KMS-11 (cell line): ENCODE results near the gene GRK1.

Experiments used
- H2AFZ ChIP-seq: fragments of 200-600 bp; sonication (generic); 2 replicates; pipeline ENCODE4 v1.6.1; 2016; ENCODE audit warnings: antibody characterized with exemption, mixed run types, low read depth
- H3K27ac ChIP-seq: fragments of 200-600 bp; sonication (generic); 2 replicates; pipeline ENCODE4 v1.6.1; 2016; ENCODE audit warnings: mild to moderate bottlenecking, mixed run types
- H3K27me3 ChIP-seq: fragments of 200-600 bp; sonication (generic); 2 replicates; pipeline ENCODE4 v1.6.1; 2017; ENCODE audit warnings: mild to moderate bottlenecking, low read depth, mixed run types, moderate library complexity; ENCODE audit not compliant: insufficient read depth
- H3K36me3 ChIP-seq: fragments of 200-600 bp; sonication (generic); 2 replicates; pipeline ENCODE4 v1.6.1; 2017; ENCODE audit warnings: mild to moderate bottlenecking, mixed run types; ENCODE audit not compliant: insufficient read depth
- H3K4me1 ChIP-seq: fragments of 200-600 bp; sonication (generic); 2 replicates; pipeline ENCODE4 v1.6.1; 2016; ENCODE audit warnings: mild to moderate bottlenecking, low read depth, mixed run types; ENCODE audit not compliant: poor library complexity, severe bottlenecking
- H3K4me2 ChIP-seq: fragments of 200-600 bp; sonication (generic); 2 replicates; pipeline ENCODE4 v1.7.0; 2016; ENCODE audit warnings: mild to moderate bottlenecking, mixed run types
- H3K4me3 ChIP-seq: fragments of 200-600 bp; sonication (generic); IDR thresholded peaks from 2 replicates; pipeline ENCODE4 v1.6.1; 2017; ENCODE audit warnings: low read depth, low read length, mixed read lengths; ENCODE audit not compliant: insufficient read depth
- H3K79me2 ChIP-seq: fragments of 200-600 bp; sonication (generic); 2 replicates; pipeline ENCODE4 v1.6.1; 2016; ENCODE audit warnings: low read depth, mixed run types; ENCODE audit not compliant: insufficient read depth
- H3K9ac ChIP-seq: fragments of 200-600 bp; sonication (generic); 2 replicates; pipeline ENCODE4 v1.6.1; 2016; ENCODE audit warnings: mild to moderate bottlenecking, mixed run types
- H4K20me1 ChIP-seq: fragments of 200-600 bp; sonication (generic); 2 replicates; pipeline ENCODE4 v1.6.1; 2016; ENCODE audit warnings: mild to moderate bottlenecking, mixed run types; ENCODE audit not compliant: insufficient read depth
- CTCF ChIP-seq: fragments of 200-600 bp; sonication (generic); conservative IDR thresholded peaks from 2 replicates; pipeline ENCODE4 v1.6.1; 2017; ENCODE audit warnings: low read depth, mild to moderate bottlenecking, antibody characterized with exemption, low read length, moderate library complexity, mixed read lengths

Gene GRK1

GRCh38 chr13:113659337-113659736, 7.7 kb upstream of the GRK1 start:
- Histone ChIP-seq H3K4me2 (no peak overlapping the region), H3K27ac (no peak overlapping the region), H3K4me3 (no peak overlapping the region), H4K20me1 (no peaks in the 10 kb centered on the region), H3K36me3 (no peaks in the 10 kb centered on the region), H3K79me2 (no peaks in the 10 kb centered on the region), H3K9ac (no peak overlapping the region), H3K27me3 (no peaks in the 10 kb centered on the region), H3K4me1 (no peaks in the 10 kb centered on the region), H2AFZ (no peak overlapping the region)
- TF ChIP-seq CTCF: no peak

- H4K20me1 ChIP-seq: no peaks in the 10 kb centered on the region
- no peaks in the 10 kb centered on the region for H3K36me3 ChIP-seq
- H3K9ac ChIP-seq: no peak overlapping the region
- H2AFZ ChIP-seq: no peak overlapping the region
- no peak for TF ChIP-seq CTCF
- no peak overlapping the region for H3K4me2 ChIP-seq
- no peak overlapping the region for H3K4me3 ChIP-seq
- H3K27ac ChIP-seq: no peak overlapping the region
- no peaks in the 10 kb centered on the region for H3K4me1 ChIP-seq
- no peaks in the 10 kb centered on the region for H3K79me2 ChIP-seq
- H3K27me3 ChIP-seq: no peaks in the 10 kb centered on the region
Measured at GRCh38 chr13:113660066-113660465, 7.0 kb upstream of the GRK1 start.

- H3K27ac ChIP-seq: no peak overlapping the region
- H3K9ac ChIP-seq: no peak overlapping the region
- H2AFZ ChIP-seq: no peak overlapping the region
- TF ChIP-seq CTCF: no peak
- no peak overlapping the region for H3K4me3 ChIP-seq
- no peak overlapping the region for H3K4me2 ChIP-seq
- no peaks in the 10 kb centered on the region for H3K79me2 ChIP-seq
- H3K27me3 ChIP-seq: no peaks in the 10 kb centered on the region
- H3K4me1 ChIP-seq: no peaks in the 10 kb centered on the region
- H4K20me1 ChIP-seq: no peaks in the 10 kb centered on the region
- H3K36me3 ChIP-seq: no peaks in the 10 kb centered on the region
Measured at GRCh38 chr13:113661509-113661908, 5.5 kb upstream of the GRK1 start.

GRCh38 chr13:113663934-113664333, 3.1 kb upstream of the GRK1 start:
- no peaks in the 10 kb centered on the region for H3K79me2 ChIP-seq
- H3K27me3 ChIP-seq: no peaks in the 10 kb centered on the region
- H3K4me3 ChIP-seq: no peak overlapping the region
- H3K4me1 ChIP-seq: no peaks in the 10 kb centered on the region
- no peak overlapping the region for H2AFZ ChIP-seq
- no peaks in the 10 kb centered on the region for H4K20me1 ChIP-seq
- TF ChIP-seq CTCF: no peak
- H3K36me3 ChIP-seq: no peaks in the 10 kb centered on the region
- H3K9ac ChIP-seq: no peak overlapping the region
- H3K27ac ChIP-seq: no peak overlapping the region
- no peak overlapping the region for H3K4me2 ChIP-seq
